Measurements from ENCODE around the gene VPREB3.

The VPREB3 gene

GRCh38 chr22:23753385-23753784 is 840 bp downstream of the VPREB3 start:
- TF ChIP-seq, protein P1, sequence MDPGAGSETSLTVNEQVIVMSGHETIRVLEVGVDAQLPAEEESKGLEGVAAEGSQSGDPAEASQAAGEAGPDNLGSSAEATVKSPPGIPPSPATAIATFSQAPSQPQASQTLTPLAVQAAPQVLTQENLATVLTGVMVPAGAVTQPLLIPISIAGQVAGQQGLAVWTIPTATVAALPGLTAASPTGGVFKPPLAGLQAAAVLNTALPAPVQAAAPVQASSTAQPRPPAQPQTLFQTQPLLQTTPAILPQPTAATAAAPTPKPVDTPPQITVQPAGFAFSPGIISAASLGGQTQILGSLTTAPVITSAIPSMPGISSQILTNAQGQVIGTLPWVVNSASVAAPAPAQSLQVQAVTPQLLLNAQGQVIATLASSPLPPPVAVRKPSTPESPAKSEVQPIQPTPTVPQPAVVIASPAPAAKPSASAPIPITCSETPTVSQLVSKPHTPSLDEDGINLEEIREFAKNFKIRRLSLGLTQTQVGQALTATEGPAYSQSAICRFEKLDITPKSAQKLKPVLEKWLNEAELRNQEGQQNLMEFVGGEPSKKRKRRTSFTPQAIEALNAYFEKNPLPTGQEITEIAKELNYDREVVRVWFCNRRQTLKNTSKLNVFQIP (CRISPR knock-in tag; IDR thresholded peaks at IDR 0.05; ENCODE audit: borderline replicate concordance, low read depth): no peak
- no peak for TF ChIP-seq ZFP30 (CRISPR knock-in tag; IDR thresholded peaks at IDR 0.05)
- no peak for TF ChIP-seq ISL1 (CRISPR knock-in tag; IDR thresholded peaks at IDR 0.05)
- TF ChIP-seq GLIS3 (CRISPR knock-in tag; IDR thresholded peaks at IDR 0.05): no peak
- no peak for ATAC-seq

DNA sequence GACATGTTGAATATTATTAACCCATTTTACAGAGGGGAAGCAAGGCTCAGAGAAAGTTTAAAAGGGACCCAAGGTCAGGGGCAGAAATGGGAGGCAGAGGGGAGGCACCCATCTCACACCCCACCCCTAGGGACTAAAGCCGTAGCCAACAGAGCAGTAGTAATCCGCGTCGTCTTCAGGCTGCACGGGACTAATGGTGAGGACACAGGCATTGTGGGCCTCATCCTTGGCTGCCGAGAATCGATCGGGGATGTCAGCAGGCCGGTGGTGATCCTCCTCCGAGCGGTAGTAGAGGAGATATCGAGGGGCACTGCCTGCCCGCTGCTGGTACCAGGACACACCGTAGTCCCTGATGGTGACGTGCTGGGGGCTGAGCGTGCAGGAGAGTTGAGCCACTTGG is 1.5 kb downstream of the VPREB3 start:
- TF ChIP-seq ARNTL (CRISPR knock-in tag; IDR thresholded peaks at IDR 0.05; ENCODE audit: borderline replicate concordance, low read depth): no peak
- TF ChIP-seq, protein P2, sequence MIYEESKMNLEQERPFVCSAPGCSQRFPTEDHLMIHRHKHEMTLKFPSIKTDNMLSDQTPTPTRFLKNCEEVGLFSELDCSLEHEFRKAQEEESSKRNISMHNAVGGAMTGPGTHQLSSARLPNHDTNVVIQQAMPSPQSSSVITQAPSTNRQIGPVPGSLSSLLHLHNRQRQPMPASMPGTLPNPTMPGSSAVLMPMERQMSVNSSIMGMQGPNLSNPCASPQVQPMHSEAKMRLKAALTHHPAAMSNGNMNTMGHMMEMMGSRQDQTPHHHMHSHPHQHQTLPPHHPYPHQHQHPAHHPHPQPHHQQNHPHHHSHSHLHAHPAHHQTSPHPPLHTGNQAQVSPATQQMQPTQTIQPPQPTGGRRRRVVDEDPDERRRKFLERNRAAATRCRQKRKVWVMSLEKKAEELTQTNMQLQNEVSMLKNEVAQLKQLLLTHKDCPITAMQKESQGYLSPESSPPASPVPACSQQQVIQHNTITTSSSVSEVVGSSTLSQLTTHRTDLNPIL (CRISPR knock-in tag; IDR thresholded peaks at IDR 0.05; ENCODE audit: low read depth): no peak
- no peak for TF ChIP-seq ISL1 (CRISPR knock-in tag; IDR thresholded peaks at IDR 0.05)
- no peak for TF ChIP-seq OSR1 (CRISPR knock-in tag; IDR thresholded peaks at IDR 0.05)
- no peak for TF ChIP-seq ESRRG (CRISPR knock-in tag; IDR thresholded peaks at IDR 0.05)
- TF ChIP-seq, protein P3, sequence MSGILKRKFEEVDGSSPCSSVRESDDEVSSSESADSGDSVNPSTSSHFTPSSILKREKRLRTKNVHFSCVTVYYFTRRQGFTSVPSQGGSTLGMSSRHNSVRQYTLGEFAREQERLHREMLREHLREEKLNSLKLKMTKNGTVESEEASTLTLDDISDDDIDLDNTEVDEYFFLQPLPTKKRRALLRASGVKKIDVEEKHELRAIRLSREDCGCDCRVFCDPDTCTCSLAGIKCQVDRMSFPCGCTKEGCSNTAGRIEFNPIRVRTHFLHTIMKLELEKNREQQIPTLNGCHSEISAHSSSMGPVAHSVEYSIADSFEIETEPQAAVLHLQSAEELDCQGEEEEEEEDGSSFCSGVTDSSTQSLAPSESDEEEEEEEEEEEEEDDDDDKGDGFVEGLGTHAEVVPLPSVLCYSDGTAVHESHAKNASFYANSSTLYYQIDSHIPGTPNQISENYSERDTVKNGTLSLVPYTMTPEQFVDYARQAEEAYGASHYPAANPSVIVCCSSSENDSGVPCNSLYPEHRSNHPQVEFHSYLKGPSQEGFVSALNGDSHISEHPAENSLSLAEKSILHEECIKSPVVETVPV (CRISPR knock-in tag; IDR thresholded peaks at IDR 0.05): no peak
- no peak for TF ChIP-seq TCF4 (CRISPR knock-in tag; IDR thresholded peaks at IDR 0.05; ENCODE audit: borderline replicate concordance)
- no peak for TF ChIP-seq RARB (CRISPR knock-in tag; IDR thresholded peaks at IDR 0.05)
- TF ChIP-seq, protein P1 (CRISPR knock-in tag; IDR thresholded peaks at IDR 0.05; ENCODE audit: borderline replicate concordance, low read depth): no peak
- TF ChIP-seq ZC3H10 (CRISPR knock-in tag; IDR thresholded peaks at IDR 0.05): no peak
- TF ChIP-seq, protein P4, sequence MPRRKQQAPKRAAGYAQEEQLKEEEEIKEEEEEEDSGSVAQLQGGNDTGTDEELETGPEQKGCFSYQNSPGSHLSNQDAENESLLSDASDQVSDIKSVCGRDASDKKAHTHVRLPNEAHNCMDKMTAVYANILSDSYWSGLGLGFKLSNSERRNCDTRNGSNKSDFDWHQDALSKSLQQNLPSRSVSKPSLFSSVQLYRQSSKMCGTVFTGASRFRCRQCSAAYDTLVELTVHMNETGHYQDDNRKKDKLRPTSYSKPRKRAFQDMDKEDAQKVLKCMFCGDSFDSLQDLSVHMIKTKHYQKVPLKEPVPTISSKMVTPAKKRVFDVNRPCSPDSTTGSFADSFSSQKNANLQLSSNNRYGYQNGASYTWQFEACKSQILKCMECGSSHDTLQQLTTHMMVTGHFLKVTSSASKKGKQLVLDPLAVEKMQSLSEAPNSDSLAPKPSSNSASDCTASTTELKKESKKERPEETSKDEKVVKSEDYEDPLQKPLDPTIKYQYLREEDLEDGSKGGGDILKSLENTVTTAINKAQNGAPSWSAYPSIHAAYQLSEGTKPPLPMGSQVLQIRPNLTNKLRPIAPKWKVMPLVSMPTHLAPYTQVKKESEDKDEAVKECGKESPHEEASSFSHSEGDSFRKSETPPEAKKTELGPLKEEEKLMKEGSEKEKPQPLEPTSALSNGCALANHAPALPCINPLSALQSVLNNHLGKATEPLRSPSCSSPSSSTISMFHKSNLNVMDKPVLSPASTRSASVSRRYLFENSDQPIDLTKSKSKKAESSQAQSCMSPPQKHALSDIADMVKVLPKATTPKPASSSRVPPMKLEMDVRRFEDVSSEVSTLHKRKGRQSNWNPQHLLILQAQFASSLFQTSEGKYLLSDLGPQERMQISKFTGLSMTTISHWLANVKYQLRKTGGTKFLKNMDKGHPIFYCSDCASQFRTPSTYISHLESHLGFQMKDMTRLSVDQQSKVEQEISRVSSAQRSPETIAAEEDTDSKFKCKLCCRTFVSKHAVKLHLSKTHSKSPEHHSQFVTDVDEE (CRISPR knock-in tag; IDR thresholded peaks at IDR 0.05): no peak
- TF ChIP-seq ZFP30 (CRISPR knock-in tag; IDR thresholded peaks at IDR 0.05): no peak
- no peak for TF ChIP-seq ZNF8 (CRISPR knock-in tag; IDR thresholded peaks at IDR 0.05)
- no peak for TF ChIP-seq GLIS3 (CRISPR knock-in tag; IDR thresholded peaks at IDR 0.05)
- no peak for TF ChIP-seq ZNF565 (CRISPR knock-in tag; conservative IDR thresholded peaks at IDR 0.05; ENCODE audit: low read depth)
- TF ChIP-seq PPARA (CRISPR knock-in tag; IDR thresholded peaks at IDR 0.05; ENCODE audit: borderline replicate concordance): no peak
- TF ChIP-seq ZNF70 (CRISPR knock-in tag; IDR thresholded peaks at IDR 0.05): no peak
- ATAC-seq: no peak

DNA sequence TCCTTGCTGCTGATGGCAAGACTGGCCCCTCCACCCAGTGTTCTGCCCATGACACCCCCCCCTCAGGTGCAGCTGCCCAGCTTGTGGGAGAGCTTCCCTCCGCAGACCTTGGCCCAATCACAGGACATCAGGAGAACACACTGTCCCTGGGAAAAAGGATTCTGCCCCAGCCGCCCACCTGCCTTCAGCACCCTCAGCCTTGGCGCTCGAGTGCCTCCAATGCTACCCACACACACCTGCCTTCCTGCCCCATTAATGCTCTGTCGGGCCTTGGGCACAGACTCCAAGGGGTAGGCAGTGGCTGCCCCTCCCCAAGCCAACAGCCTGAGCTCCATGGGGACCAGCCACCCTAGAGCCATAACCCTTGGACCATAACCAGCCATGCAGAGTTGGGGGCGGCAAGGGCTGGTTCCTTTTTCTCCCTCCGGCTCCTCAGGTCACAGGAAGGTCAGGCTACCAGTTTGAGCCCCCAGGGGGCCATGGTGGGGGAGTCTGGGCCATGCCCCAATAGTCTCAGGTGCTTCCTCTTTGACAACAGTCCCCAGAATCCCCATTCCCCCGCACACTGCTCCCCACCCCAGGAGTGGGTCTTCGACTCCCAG is 2.0 kb downstream of the VPREB3 start:
- ATAC-seq: no peak
- TF ChIP-seq ZFP3 (CRISPR knock-in tag; IDR thresholded peaks at IDR 0.05): no peak
- no peak for TF ChIP-seq TOX (CRISPR knock-in tag; IDR thresholded peaks at IDR 0.05; ENCODE audit: borderline replicate concordance)
- no peak for TF ChIP-seq ZNF8 (CRISPR knock-in tag; IDR thresholded peaks at IDR 0.05)

DNA sequence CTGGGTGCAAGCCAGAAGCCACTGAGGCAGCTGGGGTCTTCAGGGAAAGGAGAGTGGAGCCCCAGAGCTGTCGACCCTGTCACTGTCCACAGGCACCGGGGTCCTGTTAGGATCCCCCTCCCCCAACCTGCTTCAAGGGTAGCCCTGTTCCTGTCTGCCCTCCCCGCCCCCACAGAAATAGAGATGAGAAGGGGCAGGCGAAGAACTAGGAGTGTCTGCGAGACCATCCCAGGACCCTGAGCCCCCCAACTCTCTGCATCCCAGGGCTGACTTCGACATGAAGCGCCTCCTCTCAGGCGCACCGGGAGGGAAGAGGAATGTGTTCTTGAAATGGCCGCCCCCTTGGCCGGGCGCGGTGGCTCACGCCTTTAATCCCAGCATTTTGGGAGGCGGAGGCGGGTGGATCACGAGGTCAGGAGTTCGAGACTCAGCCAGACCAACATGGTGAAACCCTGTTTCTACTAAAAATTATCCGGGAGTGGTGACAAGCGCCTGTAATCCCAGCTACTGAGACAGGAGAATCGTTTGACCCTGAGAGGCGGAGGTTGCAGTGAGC is 2.7 kb downstream of the VPREB3 start:
- no peak; the same call in 2 of the 3 replicates for ATAC-seq
- no peak for TF ChIP-seq ZC3H10 (CRISPR knock-in tag; IDR thresholded peaks at IDR 0.05)
- no peak for TF ChIP-seq RARB (CRISPR knock-in tag; IDR thresholded peaks at IDR 0.05)
- no peak for TF ChIP-seq CSDC2 (CRISPR knock-in tag; IDR thresholded peaks at IDR 0.05)
- TF ChIP-seq, protein P3 (CRISPR knock-in tag; IDR thresholded peaks at IDR 0.05): no peak
- no peak for TF ChIP-seq GLIS3 (CRISPR knock-in tag; IDR thresholded peaks at IDR 0.05)
- no peak for TF ChIP-seq PPARA (CRISPR knock-in tag; IDR thresholded peaks at IDR 0.05; ENCODE audit: borderline replicate concordance)
- TF ChIP-seq ZNF70 (CRISPR knock-in tag; IDR thresholded peaks at IDR 0.05): no peak
- TF ChIP-seq ARNTL (CRISPR knock-in tag; IDR thresholded peaks at IDR 0.05; ENCODE audit: borderline replicate concordance, low read depth): no peak
- TF ChIP-seq ISL1 (CRISPR knock-in tag; IDR thresholded peaks at IDR 0.05): no peak
- TF ChIP-seq TOX (CRISPR knock-in tag; IDR thresholded peaks at IDR 0.05; ENCODE audit: borderline replicate concordance): no peak
- no peak for TF ChIP-seq PATZ1 (CRISPR knock-in tag; IDR thresholded peaks at IDR 0.05; ENCODE audit: borderline replicate concordance)

Measured in SK-N-SH treated with all-trans-retinoic acid at 6 μM for 48 hours (cell line).